Suprapubic skin (tissue), 4 donors: Measurements from ENCODE around the gene MROH2A. TPM values are rescaled to one million over a fixed set of nuclear protein-coding genes. Genes with fewer than 3 reads are reported as not detected.

Source experiments
- DNase-seq, 2 donors: peaks; one replicate each; pipeline ENCODE4 v3.0.0-alpha.2; 2019; ENCODE audit warnings: low spot score in 2 of 2
- H3K27ac ChIP-seq: fragments of 200-600 bp; sonication (generic); one replicate; pipeline ENCODE4 v1.5.1; 2019
- H3K27me3 ChIP-seq: fragments of 200-600 bp; sonication (generic); one replicate; pipeline ENCODE4 v1.5.1; 2019
- H3K36me3 ChIP-seq: fragments of 200-600 bp; sonication (generic); one replicate; pipeline ENCODE4 v1.5.1; 2019
- H3K4me1 ChIP-seq: fragments of 200-600 bp; sonication (generic); one replicate; pipeline ENCODE4 v1.5.1; 2019
- H3K4me3 ChIP-seq: fragments of 200-600 bp; sonication (generic); one replicate; pipeline ENCODE4 v1.5.1; 2019; ENCODE audit warnings: mild to moderate bottlenecking
- H3K9me3 ChIP-seq: fragments of 200-600 bp; sonication (generic); one replicate; pipeline ENCODE4 v1.5.1; 2019
- EP300 ChIP-seq: sonication (generic); formaldehyde crosslinking; IDR thresholded peaks from one replicate; pipeline ENCODE4 v1.6.1; 2017; ENCODE audit warnings: antibody characterized with exemption
- POLR2A ChIP-seq, 2 donors: fragments of 450-650 bp; IDR thresholded peaks; one replicate each; pipeline ENCODE4 v1.6.1; 2017; ENCODE audit warnings: antibody characterized with exemption in 2 of 2, mild to moderate bottlenecking in 2 of 2, moderate library complexity in 2 of 2
- POLR2AphosphoS5 ChIP-seq, 3 donors: sonication (generic); formaldehyde crosslinking; IDR thresholded peaks; one replicate each; pipeline ENCODE4 v1.6.1; 2017; ENCODE audit warnings: antibody characterized with exemption in 3 of 3
- WGBS: methylation state at CpG from one replicate; pipeline ENCODE4 v1.1.5; 2018; 5-methylcytosine and 5-hydroxymethylcytosine counted together
- total RNA-seq, 4 donors: library from RNA; depleted of rRNA; stranded (reverse); fragments of >200 nt; gene quantifications; one replicate each; pipeline ENCODE4 v1.1.0, GENCODE V29; 2016
- TF ChIP-seq, protein P1 (sequence below), 2 donors: fragments of 200-600 bp in 1 of 2; fragments of 450-650 bp in 1 of 2; sonication (generic) in 1 of 2; IDR thresholded peaks; one replicate each; pipeline ENCODE4 v1.5.1; 2016 to 2019; ENCODE audit warnings: antibody characterized with exemption in 2 of 2, mild to moderate bottlenecking in 1 of 2, moderate library complexity in 1 of 2

Gene MROH2A
- total RNA-seq, 4 donors from 2014 or later: not detected

DNA sequence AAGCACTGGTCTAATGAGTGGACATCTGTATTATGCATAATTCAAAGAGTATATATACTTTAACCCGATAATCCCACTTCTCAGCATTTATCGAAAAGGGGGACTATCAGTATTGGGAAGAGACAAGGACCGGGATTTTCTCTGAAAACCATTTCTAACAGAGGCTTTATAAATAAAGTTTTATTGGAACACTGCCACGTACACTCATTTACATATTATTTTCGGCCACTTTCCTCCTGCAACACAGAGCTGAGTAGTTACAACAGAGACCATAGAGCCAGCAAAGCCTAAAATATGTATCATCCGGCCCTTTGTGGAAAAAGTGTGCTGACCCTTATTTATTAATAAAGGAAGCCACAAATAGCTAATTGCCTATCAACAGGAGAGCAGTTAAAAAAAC, 73.0 kb downstream of the MROH2A start:
- H3K36me3 ChIP-seq: no peaks in the 10 kb centered on the region
- TF ChIP-seq POLR2A (IDR thresholded peaks at IDR 0.05) (no peak), POLR2AphosphoS5 (IDR thresholded peaks at IDR 0.05) (no peak), EP300 (no peak)
- TF ChIP-seq, protein P1, sequence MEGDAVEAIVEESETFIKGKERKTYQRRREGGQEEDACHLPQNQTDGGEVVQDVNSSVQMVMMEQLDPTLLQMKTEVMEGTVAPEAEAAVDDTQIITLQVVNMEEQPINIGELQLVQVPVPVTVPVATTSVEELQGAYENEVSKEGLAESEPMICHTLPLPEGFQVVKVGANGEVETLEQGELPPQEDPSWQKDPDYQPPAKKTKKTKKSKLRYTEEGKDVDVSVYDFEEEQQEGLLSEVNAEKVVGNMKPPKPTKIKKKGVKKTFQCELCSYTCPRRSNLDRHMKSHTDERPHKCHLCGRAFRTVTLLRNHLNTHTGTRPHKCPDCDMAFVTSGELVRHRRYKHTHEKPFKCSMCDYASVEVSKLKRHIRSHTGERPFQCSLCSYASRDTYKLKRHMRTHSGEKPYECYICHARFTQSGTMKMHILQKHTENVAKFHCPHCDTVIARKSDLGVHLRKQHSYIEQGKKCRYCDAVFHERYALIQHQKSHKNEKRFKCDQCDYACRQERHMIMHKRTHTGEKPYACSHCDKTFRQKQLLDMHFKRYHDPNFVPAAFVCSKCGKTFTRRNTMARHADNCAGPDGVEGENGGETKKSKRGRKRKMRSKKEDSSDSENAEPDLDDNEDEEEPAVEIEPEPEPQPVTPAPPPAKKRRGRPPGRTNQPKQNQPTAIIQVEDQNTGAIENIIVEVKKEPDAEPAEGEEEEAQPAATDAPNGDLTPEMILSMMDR (IDR thresholded peaks at IDR 0.05): no peak
- H3K4me1 ChIP-seq: peaks cover 12% of the 10 kb centered on the region
- H3K27me3 ChIP-seq: no peaks in the 10 kb centered on the region
- DNase-seq: no peak
- H3K27ac ChIP-seq: no peak overlapping the region
- WGBS: 94% methylated on average over 6 of the region's 6 CpGs
- no peak overlapping the region for H3K4me3 ChIP-seq
- no peaks in the 10 kb centered on the region for H3K9me3 ChIP-seq

DNA sequence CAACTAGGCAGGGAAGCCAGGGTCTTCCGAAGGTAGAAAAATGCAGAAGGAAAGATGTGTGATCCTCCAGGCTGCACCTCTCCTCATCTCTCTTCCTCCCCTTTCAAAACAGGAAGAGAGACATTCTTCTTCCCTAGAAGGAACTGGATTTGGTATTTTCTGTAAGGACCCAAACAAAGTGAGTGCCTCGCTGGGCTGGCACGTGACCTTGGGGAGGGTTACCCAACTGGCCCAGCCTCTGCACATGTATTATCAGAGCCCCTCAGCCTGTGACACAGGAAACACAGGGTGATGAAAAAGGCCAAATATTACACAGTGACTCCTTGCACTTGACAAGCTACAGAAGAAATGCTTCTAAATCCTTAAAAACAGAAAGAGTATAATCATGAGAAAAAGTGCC, 73.9 kb downstream of the MROH2A start:
- peaks cover 12% of the 10 kb centered on the region for H3K4me1 ChIP-seq
- H3K9me3 ChIP-seq: no peaks in the 10 kb centered on the region
- no peaks in the 10 kb centered on the region for H3K36me3 ChIP-seq
- no peak overlapping the region for H3K27ac ChIP-seq
- no peak for DNase-seq
- WGBS: 76% methylated on average over 3 of the region's 3 CpGs
- no peaks in the 10 kb centered on the region for H3K27me3 ChIP-seq
- no peak overlapping the region for H3K4me3 ChIP-seq
- TF ChIP-seq, protein P1 (IDR thresholded peaks at IDR 0.05): no peak
- TF ChIP-seq POLR2AphosphoS5 (IDR thresholded peaks at IDR 0.05): no peak
- no peak for TF ChIP-seq POLR2A (IDR thresholded peaks at IDR 0.05)
- TF ChIP-seq EP300: no peak

DNA sequence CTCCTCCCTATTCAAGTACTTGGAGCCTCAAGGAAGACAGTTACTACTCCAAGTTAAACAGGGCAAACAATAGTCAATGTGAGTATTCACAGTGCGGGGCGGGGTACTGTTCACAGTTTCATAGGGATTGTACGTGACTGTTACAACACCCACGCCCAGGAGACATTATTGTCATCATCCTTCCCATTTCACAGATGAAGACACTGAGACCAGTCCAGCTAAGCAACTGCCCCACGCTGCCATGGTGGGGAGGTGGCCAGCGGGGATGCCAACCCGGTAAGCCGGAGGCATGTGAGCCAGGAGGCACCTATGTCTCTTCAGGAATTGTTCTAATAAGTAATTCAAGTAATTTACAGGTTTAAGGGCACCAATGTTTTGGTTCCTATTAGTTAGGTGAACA, 75.2 kb downstream of the MROH2A start:
- peaks cover 12% of the 10 kb centered on the region for H3K4me1 ChIP-seq
- TF ChIP-seq POLR2A (IDR thresholded peaks at IDR 0.05): no peak
- no peak for TF ChIP-seq POLR2AphosphoS5 (IDR thresholded peaks at IDR 0.05)
- TF ChIP-seq, protein P1 (IDR thresholded peaks at IDR 0.05): no peak
- no peak for TF ChIP-seq EP300
- 50% methylated on average over 8 of the region's 8 CpGs for WGBS
- no peak overlapping the region for H3K27ac ChIP-seq
- DNase-seq: no peak
- H3K36me3 ChIP-seq: no peaks in the 10 kb centered on the region
- H3K27me3 ChIP-seq: no peaks in the 10 kb centered on the region
- no peaks in the 10 kb centered on the region for H3K9me3 ChIP-seq
- H3K4me3 ChIP-seq: peak overlapping the region; percentile 80

DNA sequence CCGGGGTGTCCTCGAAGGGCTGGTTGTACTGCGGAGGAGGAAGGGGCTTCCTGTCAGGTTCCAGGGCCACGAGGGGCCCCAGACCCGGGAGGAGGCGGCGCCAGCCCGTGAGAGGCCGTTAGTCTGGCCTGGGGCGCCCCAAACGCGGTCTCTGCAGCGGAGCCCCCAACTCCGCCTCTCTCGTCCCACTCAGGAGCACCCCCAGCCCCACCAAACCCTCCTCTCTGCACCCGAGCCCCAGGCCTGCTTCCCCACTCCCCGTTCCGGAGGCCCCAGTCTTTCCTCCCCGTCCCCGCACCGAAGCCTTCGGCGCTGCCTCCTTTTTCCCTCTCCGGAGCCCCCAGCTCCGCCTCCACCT, 75.7 kb downstream of the MROH2A start:
- DNase-seq: no peak
- Histone ChIP-seq H3K4me3 (peak overlapping the region; percentile 80), H3K27ac (no peak overlapping the region), H3K27me3 (no peaks in the 10 kb centered on the region), H3K9me3 (no peaks in the 10 kb centered on the region), H3K36me3 (no peaks in the 10 kb centered on the region), H3K4me1 (peaks cover 12% of the 10 kb centered on the region)
- 1% methylated on average over 25 of the region's 25 CpGs for WGBS
- no peak for TF ChIP-seq EP300

DNA sequence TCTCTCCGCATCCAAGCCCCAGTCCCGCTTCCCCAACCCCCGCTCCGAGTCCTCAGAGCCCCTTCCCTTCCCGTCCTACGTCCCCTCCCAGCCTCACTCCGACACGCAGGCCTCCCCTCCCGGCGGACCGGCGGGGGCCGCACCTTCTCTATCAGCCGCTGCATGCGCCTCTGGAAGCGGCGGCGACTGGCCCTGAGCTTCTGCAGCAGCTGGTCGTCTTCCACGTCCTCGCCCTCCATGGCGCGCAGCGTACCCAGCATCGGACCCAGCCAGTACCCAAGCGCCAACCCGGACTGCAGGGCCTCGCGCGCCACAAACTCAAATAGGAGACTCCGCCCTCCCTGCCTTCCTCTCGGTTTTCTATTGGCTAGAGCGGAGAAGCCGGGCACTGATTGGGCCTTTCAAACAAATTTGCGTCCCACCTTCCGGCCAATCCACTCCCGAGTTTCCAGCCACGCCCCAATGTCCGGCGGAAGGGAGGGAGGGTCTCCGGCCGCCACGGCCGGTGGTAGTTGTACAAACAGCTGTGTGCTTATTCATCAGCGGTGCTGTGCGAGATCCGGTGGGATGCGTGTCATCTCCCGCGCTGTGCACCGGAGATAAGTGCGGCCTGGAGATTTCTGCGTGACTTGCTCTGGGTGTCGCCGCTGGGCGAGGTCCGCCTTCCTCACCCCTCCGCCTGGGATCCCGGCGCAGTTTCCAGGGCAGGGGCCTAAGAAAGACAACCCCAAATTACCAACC, 76.3 kb downstream of the MROH2A start, which contains the start of gene HJURP:
Gene HJURP, minus strand, starts transcription at position 295 of the 741 bp plus-strand sequence. Its CDS starts 35 bp downstream, at position 260.
- H3K27me3 ChIP-seq: no peaks in the 10 kb centered on the region
- H3K4me1 ChIP-seq: peaks cover 12% of the 10 kb centered on the region
- TF ChIP-seq POLR2AphosphoS5 (IDR thresholded peaks at IDR 0.05) (no peak), POLR2A (IDR thresholded peaks at IDR 0.05) (peak in 1 of 2 donors; percentile 17)
- WGBS: under 1% methylated on average over 38 of the region's 60 CpGs
- peak; percentile 95 for DNase-seq
- no peaks in the 10 kb centered on the region for H3K36me3 ChIP-seq
- H3K4me3 ChIP-seq: peak within 1 kb of the TSS; percentile 80
- no peak within 1 kb of the TSS for H3K27ac ChIP-seq
- H3K9me3 ChIP-seq: no peaks in the 10 kb centered on the region

DNA sequence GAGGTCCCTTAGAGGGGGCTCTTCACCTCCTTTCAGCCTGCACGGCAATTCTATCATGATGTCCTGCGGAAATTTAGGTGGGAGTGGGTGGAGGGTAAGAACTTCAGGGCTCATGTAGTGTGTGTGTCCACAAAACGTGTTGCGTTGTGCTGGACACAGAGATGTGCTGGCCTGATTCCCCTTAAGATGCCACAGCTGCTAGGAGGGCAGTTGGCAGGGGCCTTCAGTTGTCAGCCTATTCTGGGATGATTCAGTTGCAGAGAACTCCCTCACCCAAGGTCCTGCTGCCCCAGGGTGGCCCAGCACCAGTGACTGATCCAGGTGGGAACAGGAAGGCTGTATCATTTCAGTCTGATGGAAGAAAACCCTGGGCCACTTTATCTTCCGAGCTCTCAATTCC, 77.2 kb downstream of the MROH2A start:
- no peak overlapping the region for H3K27ac ChIP-seq
- H3K4me1 ChIP-seq: peaks cover 12% of the 10 kb centered on the region
- no peak for DNase-seq
- 77% methylated on average over 5 of the region's 5 CpGs for WGBS
- no peak overlapping the region for H3K4me3 ChIP-seq
- H3K36me3 ChIP-seq: no peaks in the 10 kb centered on the region
- no peaks in the 10 kb centered on the region for H3K9me3 ChIP-seq
- H3K27me3 ChIP-seq: no peaks in the 10 kb centered on the region
- TF ChIP-seq EP300 (no peak), POLR2AphosphoS5 (IDR thresholded peaks at IDR 0.05) (no peak), POLR2A (IDR thresholded peaks at IDR 0.05) (no peak)
- TF ChIP-seq, protein P1 (IDR thresholded peaks at IDR 0.05): no peak
